Activated CD8-positive, alpha-beta memory T cell treated with anti-CD3 and anti-CD28 coated beads, Interleukin-2, amount 50 U/mL, for 1 hour (primary cell): ENCODE data around the gene DCAF17.
A peak's percentile ranks its signal among the peaks of the same experiment; 100 is the strongest.

Source experiments
- DNase-seq: peaks from one replicate; pipeline ENCODE4 v3.0.0-alpha.2; 2020; ENCODE audit errors: extremely low read depth

DCAF17 gene

GRCh38 chr2:171434013-171434989 is at the start of gene DCAF17:
DCAF17 (plus strand) TSS chr2:171434226; CDS start chr2:171434578, 352 bp downstream.
- peak; percentile 82 for DNase-seq

- no peak for DNase-seq
These were observed 47.4 kb upstream of the DCAF17 start for GRCh38 chr2:171386627-171387026.

- no peak for DNase-seq
These were observed 47.0 kb upstream of the DCAF17 start for GRCh38 chr2:171387052-171387451.

GRCh38 chr2:171389325-171389724 is 44.7 kb upstream of the DCAF17 start:
- no peak for DNase-seq

GRCh38 chr2:171389780-171390179 is 44.2 kb upstream of the DCAF17 start:
- no peak for DNase-seq

- DNase-seq, result no peak
These were observed 43.0 kb upstream of the DCAF17 start for GRCh38 chr2:171390941-171391516.

- DNase-seq, result no peak
These were observed 42.5 kb upstream of the DCAF17 start for GRCh38 chr2:171391532-171391931.

GRCh38 chr2:171393487-171393886 is 40.5 kb upstream of the DCAF17 start:
- no peak for DNase-seq

- DNase-seq, result no peak
These were observed 39.8 kb upstream of the DCAF17 start for GRCh38 chr2:171394164-171394740.

GRCh38 chr2:171399292-171399691 is 34.7 kb upstream of the DCAF17 start:
- no peak for DNase-seq

- no peak for DNase-seq
These were observed 33.6 kb upstream of the DCAF17 start for GRCh38 chr2:171400395-171400794.

- DNase-seq, result no peak
These were observed 32.1 kb upstream of the DCAF17 start for GRCh38 chr2:171401947-171402346.

GRCh38 chr2:171402906-171403580 is 31.0 kb upstream of the DCAF17 start:
- DNase-seq, result no peak

GRCh38 chr2:171404261-171404660 is 29.8 kb upstream of the DCAF17 start:
- DNase-seq, result no peak

GRCh38 chr2:171404719-171405118 is 29.3 kb upstream of the DCAF17 start:
- DNase-seq, result no peak

- DNase-seq, result no peak
These were observed 28.5 kb upstream of the DCAF17 start for GRCh38 chr2:171405546-171405945.

- DNase-seq, result no peak
These were observed 28.0 kb upstream of the DCAF17 start for GRCh38 chr2:171406044-171406443.

- DNase-seq, result no peak
These were observed 26.9 kb upstream of the DCAF17 start for GRCh38 chr2:171407030-171407675.

GRCh38 chr2:171407676-171408044 is 26.4 kb upstream of the DCAF17 start:
- DNase-seq, result no peak

GRCh38 chr2:171409436-171409971 is 24.5 kb upstream of the DCAF17 start:
- DNase-seq, result no peak

- no peak for DNase-seq
These were observed 23.9 kb upstream of the DCAF17 start for GRCh38 chr2:171410101-171410500.
